A204.1 (cell line): Measurements from ENCODE around the gene SDF2L1.
"Not testable (repeated sequence)": the region's sequence is repeated elsewhere in the genome, so short reads cannot be mapped to it uniquely, and the experiment has no call there.

Experiments used
- FAIRE-seq: peaks from 2 replicates; lab custom pipeline; 2012; peaks lifted over from hg19 to GRCh38; lab: Jason Lieb, UNC

Gene SDF2L1, protein sequence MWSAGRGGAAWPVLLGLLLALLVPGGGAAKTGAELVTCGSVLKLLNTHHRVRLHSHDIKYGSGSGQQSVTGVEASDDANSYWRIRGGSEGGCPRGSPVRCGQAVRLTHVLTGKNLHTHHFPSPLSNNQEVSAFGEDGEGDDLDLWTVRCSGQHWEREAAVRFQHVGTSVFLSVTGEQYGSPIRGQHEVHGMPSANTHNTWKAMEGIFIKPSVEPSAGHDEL

DNA sequence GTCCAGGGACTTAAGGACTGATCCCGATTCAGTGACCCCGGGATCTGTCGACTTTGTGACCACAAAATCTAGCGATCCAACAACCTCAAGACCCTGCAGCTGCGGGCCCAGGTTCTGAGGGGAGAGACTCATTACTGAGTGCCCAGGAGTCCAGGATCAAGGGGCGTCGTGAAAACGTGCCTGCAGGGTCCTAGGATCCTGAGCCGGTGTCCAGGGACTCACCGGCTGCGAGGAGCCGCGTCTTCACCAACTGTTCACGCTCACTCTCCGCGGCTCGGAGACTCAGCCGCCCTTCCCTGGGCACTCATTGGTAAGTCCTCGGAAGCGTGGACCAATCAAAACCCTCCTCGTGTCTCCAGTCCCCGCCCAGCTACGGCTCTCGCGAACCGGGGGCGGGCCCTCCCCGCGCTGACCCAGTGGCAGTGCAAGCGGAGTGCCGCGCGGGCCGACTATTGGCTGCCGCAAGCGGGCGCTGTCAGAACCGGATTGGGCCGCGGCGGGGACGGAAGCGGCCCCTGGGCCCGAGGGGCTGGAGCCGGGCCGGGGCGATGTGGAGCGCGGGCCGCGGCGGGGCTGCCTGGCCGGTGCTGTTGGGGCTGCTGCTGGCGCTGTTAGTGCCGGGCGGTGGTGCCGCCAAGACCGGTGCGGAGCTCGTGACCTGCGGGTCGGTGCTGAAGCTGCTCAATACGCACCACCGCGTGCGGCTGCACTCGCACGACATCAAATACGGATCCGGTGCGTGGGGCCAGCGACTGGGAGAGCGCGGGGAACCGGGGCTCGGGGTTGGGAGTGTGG is at the start of gene SDF2L1:
Gene SDF2L1 (plus strand): TSS at position 514 of the 795 bp plus-strand sequence. CDS start 35 bp downstream, at position 549.
- FAIRE-seq = peak; percentile 48

DNA sequence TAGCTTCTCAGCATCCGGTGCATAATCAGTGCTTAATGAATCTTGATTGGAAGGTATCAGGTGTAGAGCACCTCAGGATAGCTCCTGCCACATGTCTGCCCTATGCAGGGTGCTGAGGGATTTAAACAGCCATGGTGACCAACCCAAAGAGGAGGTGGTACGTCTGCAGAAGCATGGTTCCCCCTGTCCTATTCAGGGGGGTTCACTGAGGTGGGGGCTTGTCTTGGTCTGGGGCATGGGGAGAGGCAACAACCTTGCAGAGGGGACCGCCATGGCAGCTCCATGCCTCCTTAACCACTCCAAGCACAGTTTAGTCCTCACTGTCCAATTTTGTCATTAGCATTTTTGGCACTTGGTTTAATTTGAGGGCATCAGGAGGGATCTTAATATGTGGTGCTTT is 49.7 kb upstream of the SDF2L1 start:
- FAIRE-seq = no peak

DNA sequence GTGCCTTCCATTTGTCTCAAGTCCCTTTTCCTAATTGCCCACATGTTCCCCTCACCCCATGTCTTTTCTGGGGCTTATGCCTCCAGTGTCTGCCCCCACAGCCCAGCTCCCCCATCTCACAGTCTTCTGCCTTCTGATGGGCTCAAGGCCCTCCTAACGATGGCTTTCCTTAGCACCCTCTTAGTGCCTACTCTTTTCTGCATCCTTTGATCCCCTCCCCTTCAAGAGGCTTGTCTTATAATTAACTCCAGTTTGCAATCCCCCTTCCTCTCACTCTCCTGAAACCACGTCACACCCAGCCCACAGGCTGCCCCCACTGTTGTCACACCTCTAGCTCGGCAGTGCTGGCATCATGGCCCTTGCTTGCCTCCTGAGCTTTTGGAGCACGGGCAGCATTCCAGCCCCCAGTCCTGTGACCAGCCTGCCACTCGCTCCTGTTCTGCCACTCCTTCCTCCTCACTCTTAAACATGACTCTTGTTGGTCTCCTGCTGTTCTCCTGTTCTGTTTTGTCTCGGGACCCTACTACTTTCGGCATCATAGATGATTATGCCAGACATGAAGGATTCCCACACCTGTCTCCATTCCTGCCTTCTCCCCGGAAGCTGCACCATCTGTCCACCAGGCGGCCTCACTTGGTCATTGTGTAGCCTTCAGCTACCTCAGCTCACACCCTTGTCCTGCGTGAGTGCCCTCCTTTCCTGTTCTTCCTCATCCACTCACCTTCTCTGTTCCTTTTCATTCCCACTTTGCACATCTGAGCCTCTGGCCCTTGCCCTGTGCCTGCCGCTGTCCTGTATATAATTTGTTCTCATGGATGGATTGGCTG is 48.5 kb upstream of the SDF2L1 start:
- no peak for FAIRE-seq

- FAIRE-seq = no peak
These were observed 47.1 kb upstream of the SDF2L1 start for GRCh38 chr22:21594865-21595452.

- FAIRE-seq = not testable (repeated sequence)
These were observed 45.6 kb upstream of the SDF2L1 start for GRCh38 chr22:21596356-21597135.

GRCh38 chr22:21598302-21598701 is 43.8 kb upstream of the SDF2L1 start:
- no peak for FAIRE-seq

DNA sequence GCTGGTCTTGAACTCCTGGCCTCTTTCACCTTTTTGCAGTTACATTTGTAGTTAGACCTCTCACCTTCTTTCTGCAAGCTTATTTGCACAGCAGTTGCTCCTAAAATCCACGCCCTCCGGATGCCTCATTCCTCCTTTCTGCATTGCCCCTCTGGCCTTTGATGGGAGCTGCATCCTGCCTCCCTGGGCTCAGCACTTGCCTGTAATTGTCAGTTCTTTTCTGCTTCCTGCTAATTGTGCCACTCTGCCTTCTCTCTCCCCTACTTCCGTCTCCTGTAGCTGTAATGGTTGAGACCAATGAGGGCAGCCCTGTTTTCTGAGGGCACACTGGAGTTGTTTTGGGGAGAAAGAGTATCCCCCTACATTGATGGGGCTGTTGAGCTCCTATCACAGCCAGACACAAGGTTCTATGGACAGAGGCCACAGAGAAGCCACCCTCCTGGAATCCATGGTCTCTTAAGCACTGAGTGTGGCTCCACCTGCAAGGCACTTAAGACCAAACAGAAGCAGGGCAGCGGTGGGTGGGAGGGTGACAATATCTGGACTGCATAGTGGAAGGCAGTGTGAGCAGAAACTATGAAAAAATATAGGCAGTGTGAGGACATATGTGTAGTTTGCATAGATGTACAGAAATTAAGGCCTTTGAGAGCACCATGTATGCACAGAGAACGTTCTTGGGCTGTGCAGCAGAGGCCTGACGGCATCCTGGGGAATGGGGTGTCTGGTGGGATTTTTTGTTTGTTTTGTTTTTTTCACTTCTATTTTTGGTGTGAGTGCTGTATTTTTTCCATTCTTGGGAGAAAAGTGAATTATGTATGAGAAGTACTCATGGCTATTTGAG is 42.8 kb upstream of the SDF2L1 start:
- no peak for FAIRE-seq

GRCh38 chr22:21602579-21602978 is 39.5 kb upstream of the SDF2L1 start:
- no peak for FAIRE-seq

GRCh38 chr22:21603973-21604372 is 38.1 kb upstream of the SDF2L1 start:
- no peak for FAIRE-seq

GRCh38 chr22:21605887-21606564 is 36.1 kb upstream of the SDF2L1 start:
- no peak for FAIRE-seq

DNA sequence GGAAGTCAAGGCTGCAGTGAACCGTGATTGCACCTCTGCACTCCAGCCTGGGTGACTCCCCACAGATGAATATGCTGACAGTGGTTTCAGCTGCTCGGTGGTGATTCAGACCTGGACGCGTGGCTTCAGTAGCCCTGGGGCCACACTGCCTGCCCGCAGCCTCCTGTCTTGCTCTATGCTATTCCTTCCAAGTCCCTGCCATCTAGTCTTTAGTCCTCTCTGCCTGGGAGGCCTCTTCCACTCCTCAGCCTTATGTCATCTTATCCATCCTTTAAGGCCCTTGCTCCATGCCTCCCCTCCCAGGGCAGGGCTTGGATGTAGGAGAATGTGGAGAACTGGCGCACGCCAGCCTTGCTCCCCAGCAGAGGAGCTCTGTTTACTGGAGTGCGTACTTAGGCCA is 35.3 kb upstream of the SDF2L1 start:
- FAIRE-seq = no peak

GRCh38 chr22:21609556-21610157 is 32.4 kb upstream of the SDF2L1 start:
- not testable (repeated sequence) for FAIRE-seq

DNA sequence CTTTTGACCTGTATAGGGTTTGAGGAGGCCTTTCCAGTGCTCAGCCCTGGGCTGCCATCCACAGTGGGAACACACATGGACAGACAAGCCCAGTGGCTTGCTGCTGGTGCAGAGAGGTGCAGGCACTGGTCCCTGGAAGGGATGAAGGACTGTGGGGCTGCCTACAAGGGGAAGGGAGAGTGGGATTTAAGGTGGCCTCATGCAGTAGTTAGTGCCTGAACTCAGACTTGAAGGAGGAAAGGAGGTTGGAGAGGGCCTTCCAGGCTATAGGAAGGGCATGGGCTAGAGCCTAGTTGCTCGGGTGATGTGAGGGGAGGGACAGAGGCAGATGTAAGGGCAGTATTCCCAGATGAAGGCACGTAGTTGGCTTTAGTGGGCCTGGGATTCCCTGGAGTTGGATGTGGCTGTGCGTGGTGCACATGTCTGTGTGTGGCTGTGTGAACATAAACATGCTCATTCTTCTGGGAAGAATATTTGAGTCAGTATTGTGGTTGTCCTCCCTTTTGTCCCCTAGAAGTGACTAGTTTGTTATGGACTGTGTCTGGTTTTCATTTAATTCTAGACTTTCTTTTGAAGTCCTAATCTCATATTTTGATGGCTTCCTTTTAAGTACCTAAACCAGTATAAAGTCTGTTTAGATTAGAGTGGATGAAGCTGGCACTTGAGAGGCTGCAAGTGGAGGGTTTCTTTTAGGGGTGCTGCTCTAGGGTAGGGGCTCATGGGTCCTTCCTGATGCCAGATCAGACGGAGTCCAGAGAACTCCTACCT is 30.7 kb upstream of the SDF2L1 start:
- no peak for FAIRE-seq

DNA sequence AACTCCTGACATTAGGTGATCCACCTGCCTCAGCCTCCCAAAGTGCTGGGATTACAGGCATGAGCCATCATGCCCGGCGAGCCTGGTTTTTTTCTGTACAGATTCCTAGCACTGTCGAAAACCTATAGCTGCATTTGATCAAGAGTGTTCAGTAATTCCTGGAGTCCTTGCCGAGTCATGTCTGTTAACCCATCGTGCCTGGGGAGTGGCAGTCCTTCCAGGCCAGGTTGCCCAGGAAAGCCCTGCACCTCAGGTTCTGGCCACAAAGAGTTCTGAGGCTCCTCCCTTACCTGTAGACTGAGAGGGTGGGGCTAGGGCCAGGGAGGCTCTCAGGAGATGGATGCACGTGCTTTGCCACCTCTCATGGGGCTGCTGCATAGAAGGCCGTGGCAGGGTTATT is 29.2 kb upstream of the SDF2L1 start:
- no peak for FAIRE-seq

- FAIRE-seq = no peak
These were observed 28.4 kb upstream of the SDF2L1 start for GRCh38 chr22:21613553-21614233.

DNA sequence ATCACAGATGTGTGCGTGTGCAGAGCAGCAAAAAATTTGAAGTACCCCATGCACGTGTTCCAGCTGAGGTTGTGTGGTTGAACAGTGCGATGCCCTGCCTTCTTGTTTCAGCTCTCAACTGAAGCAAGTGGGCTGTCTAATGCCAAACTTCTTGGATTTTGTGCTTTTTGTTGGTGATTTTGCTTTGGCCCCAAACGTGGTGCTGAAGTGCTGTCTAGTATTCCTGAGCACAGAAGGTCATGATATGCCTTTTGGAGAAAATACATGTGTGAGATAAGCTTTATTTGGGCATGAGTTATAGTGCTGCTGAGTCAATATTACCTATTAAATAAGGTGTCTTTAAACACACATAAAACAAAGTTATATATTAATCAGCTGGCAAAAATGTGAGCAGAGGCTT is 26.4 kb upstream of the SDF2L1 start:
- no peak for FAIRE-seq

DNA sequence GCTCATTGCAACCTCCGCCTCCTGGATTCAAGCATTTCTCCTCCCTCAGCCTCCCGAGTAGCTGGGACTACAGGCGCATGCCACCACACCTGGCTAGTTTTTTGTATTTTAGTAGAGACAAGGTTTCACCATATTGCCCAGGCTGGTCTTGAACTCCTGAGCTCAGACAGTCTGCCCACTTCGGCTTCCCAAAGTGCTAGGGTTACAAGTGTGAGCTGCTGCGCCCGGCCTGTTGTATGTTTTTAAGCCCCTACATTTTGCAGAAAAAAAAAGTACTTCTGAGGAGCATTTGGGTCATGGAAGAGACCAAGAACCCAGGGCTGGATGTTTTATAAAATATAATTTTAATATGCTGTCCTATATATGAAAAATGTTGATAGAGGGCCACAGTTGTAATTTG is 24.8 kb upstream of the SDF2L1 start:
- not testable (repeated sequence) for FAIRE-seq

- no peak for FAIRE-seq
These were observed 21.1 kb upstream of the SDF2L1 start for GRCh38 chr22:21621025-21621424.
